GM12878 (cell line): Measurements from ENCODE around the gene SLC35A5.

Experiments used
- CEBPB ChIP-seq, 2 experiments: fragments of 150-350 bp in 1 of 2; IDR thresholded peaks; 2 replicates each; pipeline ENCODE4 v1.6.1; 2012 to 2014; ENCODE audit warnings: low read depth in 2 of 2, low read length in 2 of 2, borderline replicate concordance in 1 of 2, inconsistent platforms in 1 of 2
- CHD2 ChIP-seq: IDR thresholded peaks from 2 replicates; pipeline ENCODE4 v1.6.1; 2011; ENCODE audit warnings: low read depth, low read length, improper control_type of control experiment, borderline replicate concordance
- NRF1 ChIP-seq: conservative IDR thresholded peaks from 2 replicates; pipeline ENCODE4 v1.6.1; 2011; ENCODE audit warnings: mild to moderate bottlenecking, low read depth, low read length, improper control_type of control experiment
- POLR2A ChIP-seq: IDR thresholded peaks from 2 replicates; pipeline ENCODE4 v1.6.1; 2011; ENCODE audit warnings: low read depth, mild to moderate bottlenecking, low read length
- SIN3A ChIP-seq: IDR thresholded peaks from 2 replicates; pipeline ENCODE4 v1.6.1; 2012; ENCODE audit warnings: low read depth, low read length, improper control_type of control experiment
- STAT3 ChIP-seq: IDR thresholded peaks from 2 replicates; pipeline ENCODE4 v1.6.1; 2011; ENCODE audit warnings: low read depth, low read length, improper control_type of control experiment
- YBX1 ChIP-seq: fragments of 450-650 bp; IDR thresholded peaks from 2 replicates; pipeline ENCODE4 v1.6.1; 2016; ENCODE audit warnings: antibody characterized with exemption
- TF ChIP-seq, protein P1 (sequence below): IDR thresholded peaks from 2 replicates; pipeline ENCODE4 v1.6.1; 2012; ENCODE audit warnings: mild to moderate bottlenecking, low read depth, low read length
- TF ChIP-seq, protein P2 (sequence below), 3 experiments: IDR thresholded peaks in 2 of 3; conservative IDR thresholded peaks in 1 of 3; 2 replicates each; pipeline ENCODE4 v1.5.1; 2011; ENCODE audit warnings: low read depth in 3 of 3, low read length in 3 of 3, mild to moderate bottlenecking in 3 of 3, control low read depth in 2 of 3, moderate library complexity in 2 of 3, inconsistent platforms in 1 of 3, mixed read lengths in 1 of 3; ENCODE audit not compliant: control insufficient read depth in 2 of 3, insufficient read depth in 1 of 3; ENCODE audit errors: extremely low read depth in 1 of 3

DNA sequence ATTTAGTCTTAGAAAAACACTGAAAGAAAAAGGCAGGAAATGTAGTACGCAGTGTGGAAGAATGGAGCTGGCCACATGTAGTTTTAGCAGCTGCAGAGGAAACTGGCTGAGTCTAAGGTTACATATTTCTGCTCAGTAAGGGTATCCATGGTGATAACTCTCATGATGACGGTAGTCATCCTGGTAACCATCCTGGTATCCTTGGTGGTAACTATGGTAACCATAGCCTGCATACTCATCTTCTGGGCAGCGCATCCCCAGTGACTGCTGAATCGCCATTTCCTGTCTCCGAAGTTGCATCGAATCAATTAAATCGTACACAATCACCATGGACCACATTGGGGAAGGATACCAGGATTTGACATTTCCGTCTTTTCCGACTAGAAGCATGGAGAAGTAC is 43.4 kb downstream of the SLC35A5 start:
- TF ChIP-seq CEBPB (IDR thresholded peaks at IDR 0.05; ENCODE audit: borderline replicate concordance in 1 of 2, low read depth in 2 of 2, low read length in 2 of 2) (no peak), YBX1 (no peak), STAT3 (no peak), POLR2A (no peak), NRF1 (no peak), CHD2 (no peak), SIN3A (no peak)
- TF ChIP-seq, protein P1, sequence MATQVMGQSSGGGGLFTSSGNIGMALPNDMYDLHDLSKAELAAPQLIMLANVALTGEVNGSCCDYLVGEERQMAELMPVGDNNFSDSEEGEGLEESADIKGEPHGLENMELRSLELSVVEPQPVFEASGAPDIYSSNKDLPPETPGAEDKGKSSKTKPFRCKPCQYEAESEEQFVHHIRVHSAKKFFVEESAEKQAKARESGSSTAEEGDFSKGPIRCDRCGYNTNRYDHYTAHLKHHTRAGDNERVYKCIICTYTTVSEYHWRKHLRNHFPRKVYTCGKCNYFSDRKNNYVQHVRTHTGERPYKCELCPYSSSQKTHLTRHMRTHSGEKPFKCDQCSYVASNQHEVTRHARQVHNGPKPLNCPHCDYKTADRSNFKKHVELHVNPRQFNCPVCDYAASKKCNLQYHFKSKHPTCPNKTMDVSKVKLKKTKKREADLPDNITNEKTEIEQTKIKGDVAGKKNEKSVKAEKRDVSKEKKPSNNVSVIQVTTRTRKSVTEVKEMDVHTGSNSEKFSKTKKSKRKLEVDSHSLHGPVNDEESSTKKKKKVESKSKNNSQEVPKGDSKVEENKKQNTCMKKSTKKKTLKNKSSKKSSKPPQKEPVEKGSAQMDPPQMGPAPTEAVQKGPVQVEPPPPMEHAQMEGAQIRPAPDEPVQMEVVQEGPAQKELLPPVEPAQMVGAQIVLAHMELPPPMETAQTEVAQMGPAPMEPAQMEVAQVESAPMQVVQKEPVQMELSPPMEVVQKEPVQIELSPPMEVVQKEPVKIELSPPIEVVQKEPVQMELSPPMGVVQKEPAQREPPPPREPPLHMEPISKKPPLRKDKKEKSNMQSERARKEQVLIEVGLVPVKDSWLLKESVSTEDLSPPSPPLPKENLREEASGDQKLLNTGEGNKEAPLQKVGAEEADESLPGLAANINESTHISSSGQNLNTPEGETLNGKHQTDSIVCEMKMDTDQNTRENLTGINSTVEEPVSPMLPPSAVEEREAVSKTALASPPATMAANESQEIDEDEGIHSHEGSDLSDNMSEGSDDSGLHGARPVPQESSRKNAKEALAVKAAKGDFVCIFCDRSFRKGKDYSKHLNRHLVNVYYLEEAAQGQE, result no peak
- TF ChIP-seq, protein P2, sequence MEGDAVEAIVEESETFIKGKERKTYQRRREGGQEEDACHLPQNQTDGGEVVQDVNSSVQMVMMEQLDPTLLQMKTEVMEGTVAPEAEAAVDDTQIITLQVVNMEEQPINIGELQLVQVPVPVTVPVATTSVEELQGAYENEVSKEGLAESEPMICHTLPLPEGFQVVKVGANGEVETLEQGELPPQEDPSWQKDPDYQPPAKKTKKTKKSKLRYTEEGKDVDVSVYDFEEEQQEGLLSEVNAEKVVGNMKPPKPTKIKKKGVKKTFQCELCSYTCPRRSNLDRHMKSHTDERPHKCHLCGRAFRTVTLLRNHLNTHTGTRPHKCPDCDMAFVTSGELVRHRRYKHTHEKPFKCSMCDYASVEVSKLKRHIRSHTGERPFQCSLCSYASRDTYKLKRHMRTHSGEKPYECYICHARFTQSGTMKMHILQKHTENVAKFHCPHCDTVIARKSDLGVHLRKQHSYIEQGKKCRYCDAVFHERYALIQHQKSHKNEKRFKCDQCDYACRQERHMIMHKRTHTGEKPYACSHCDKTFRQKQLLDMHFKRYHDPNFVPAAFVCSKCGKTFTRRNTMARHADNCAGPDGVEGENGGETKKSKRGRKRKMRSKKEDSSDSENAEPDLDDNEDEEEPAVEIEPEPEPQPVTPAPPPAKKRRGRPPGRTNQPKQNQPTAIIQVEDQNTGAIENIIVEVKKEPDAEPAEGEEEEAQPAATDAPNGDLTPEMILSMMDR (IDR thresholded peaks at IDR 0.05 in 2 of 3, conservative IDR thresholded peaks at IDR 0.05 in 1 of 3; ENCODE audit: control insufficient read depth in 2 of 3, extremely low read depth in 1 of 3, insufficient read depth in 1 of 3, low read depth in 3 of 3, low read length in 3 of 3), result no peak
